ENCODE measurements around the gene CACNB4. TPM values are rescaled to one million over a fixed set of nuclear protein-coding genes. Genes with fewer than 3 reads are reported as not detected.
"Not testable (repeated sequence)": the region's sequence is repeated elsewhere in the genome, so short reads cannot be mapped to it uniquely, and the experiment has no call there.

Gene CACNB4
- total and polyA plus RNA-seq, 2 donors: 3.0 to 3.5 TPM

DNA sequence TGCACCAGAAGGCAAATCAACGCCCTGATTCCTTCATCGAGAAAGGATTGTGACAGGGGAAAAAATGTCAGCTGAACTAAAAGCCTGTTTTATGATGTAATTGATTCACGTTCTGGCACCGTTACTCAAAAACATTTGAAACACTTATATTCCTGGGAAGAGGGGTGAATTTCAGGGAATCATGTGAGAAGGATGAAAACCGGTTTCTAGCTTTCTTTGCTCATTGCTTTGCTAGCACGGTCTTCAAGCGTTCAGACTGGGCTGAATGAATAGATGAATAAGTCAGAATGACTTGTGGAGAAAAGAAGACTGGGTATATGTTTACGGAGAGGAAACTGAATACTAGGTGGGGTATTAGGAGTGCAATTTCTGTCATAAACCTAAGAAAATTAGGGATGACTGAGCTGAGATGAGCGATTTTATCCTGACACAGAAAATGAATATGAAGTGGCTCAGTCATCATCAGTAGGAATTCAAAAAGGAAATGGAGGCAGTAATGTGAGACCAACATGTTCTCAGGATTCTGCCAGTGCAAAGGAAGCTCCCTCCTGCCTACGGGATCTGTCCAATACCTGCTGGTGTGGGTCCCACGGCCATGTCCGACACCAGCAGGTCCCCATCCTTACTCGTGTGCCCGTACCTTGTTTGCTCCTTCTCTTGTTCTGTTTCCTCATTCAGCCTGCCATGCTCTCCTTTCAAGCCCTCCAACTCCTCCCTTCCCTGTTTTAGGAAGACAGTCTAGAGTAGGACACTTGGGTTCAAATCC lies 146.0 kb downstream of the CACNB4 start:
- Histone ChIP-seq H3K36me3 (ENCODE audit: control insufficient read depth in 2 of 2, insufficient read depth in 2 of 2, low read length in 1 of 2) (no peaks in the 10 kb centered on the region), H3K27ac (ENCODE audit: low read depth in 1 of 2, low read length in 1 of 2) (no peak overlapping the region), H3K27me3 (ENCODE audit: control insufficient read depth in 2 of 2, insufficient read depth in 1 of 2, low read length in 1 of 2) (no peaks in the 10 kb centered on the region), H3K4me3 (ENCODE audit: low read length in 2 of 2) (no peak overlapping the region), H3K9me3 (ENCODE audit: control insufficient read depth in 2 of 2, insufficient read depth in 1 of 2, low read length in 1 of 2) (no peaks in the 10 kb centered on the region), H3K4me1 (ENCODE audit: control insufficient read depth in 2 of 2, insufficient read depth in 2 of 2, low read length in 2 of 2) (no peaks in the 10 kb centered on the region)
- DNase-seq (ENCODE audit: low read depth in 6 of 9, low spot score in 9 of 9): no peak
- WGBS: 96% methylated on average over 14 of the region's 14 CpGs

DNA sequence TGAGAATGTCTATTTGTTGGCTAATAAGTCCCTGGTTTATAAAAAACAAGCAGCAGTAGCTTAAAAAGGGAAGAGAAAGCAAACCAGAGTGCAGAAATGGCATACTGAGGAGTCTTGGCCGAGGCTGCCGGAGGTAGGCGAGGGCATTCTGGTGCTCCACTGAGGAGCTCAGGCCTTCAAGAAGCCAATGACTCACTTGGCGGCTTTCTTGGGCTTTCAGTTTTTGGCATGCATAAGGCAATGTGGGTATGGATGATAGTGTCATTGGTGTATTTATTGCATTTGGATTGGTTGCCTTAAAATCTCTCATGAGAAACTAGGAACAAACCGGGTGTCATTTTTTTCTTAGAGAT lies 151.1 kb downstream of the CACNB4 start:
- Histone ChIP-seq H3K4me1 (ENCODE audit: control insufficient read depth in 2 of 2, insufficient read depth in 2 of 2, low read length in 2 of 2) (peaks cover 0 to 5% of the 10 kb centered on the region in 2 donors), H3K27me3 (ENCODE audit: control insufficient read depth in 2 of 2, insufficient read depth in 1 of 2, low read length in 1 of 2) (no peaks in the 10 kb centered on the region), H3K4me3 (ENCODE audit: low read length in 2 of 2) (no peak overlapping the region), H3K36me3 (ENCODE audit: control insufficient read depth in 2 of 2, insufficient read depth in 2 of 2, low read length in 1 of 2) (no peaks in the 10 kb centered on the region), H3K9me3 (ENCODE audit: control insufficient read depth in 2 of 2, insufficient read depth in 1 of 2, low read length in 1 of 2) (no peaks in the 10 kb centered on the region), H3K27ac (ENCODE audit: low read depth in 1 of 2, low read length in 1 of 2) (no peak overlapping the region)
- WGBS: 55% methylated on average over 5 of the region's 5 CpGs
- peak in 1 of 9 donors; percentile 4 for DNase-seq (ENCODE audit: low read depth in 6 of 9, low spot score in 9 of 9)

DNA sequence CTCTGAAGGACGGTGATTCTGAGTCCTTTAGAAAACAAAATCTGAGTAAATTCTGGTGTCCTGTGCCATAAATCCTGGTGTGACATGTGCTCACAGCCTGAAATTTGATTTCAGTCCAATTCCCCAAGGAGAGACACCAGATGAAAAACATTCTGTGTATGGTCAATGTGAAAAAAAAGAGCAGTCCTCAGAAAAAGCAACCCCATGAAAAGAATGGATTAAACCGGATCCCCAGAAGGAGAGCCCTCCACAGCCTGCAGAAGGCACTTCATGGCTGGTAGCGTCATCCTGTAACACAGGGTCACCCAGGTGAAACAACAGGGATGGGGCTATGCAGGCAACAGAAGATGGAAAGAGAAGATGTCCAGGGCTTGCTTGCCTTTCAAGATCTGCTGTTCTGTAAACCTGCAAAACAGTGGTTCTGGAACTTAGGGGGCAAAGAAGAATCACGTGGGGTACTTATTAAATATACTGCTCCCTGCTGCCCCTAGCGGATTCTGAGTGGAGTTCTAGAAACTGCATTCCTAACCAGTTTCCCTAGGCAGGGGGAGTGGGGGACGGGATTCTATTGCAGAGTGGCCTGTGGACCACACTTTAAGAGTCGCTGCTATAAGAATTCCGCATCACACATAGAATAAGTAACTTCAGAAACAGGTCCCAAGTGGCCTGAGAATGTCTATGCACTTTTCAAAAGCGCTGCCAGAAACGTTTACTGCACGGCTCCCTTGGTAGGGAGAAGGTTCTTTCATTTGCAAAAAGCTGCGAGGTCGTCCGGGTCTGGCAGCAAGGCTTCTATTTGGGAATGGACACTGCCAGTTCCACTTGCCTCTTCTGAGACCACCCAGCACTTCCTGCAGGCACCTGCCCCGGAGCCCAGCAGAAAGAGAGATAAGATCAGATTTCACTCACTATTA lies 151.7 kb downstream of the CACNB4 start:
- no peaks in the 10 kb centered on the region for H3K27me3 ChIP-seq (ENCODE audit: control insufficient read depth in 2 of 2, insufficient read depth in 1 of 2, low read length in 1 of 2)
- peaks cover 0 to 5% of the 10 kb centered on the region in 2 donors for H3K4me1 ChIP-seq (ENCODE audit: control insufficient read depth in 2 of 2, insufficient read depth in 2 of 2, low read length in 2 of 2)
- peak in 6 of 9 donors; percentile 6 to 59 (median 10) for DNase-seq (ENCODE audit: low read depth in 6 of 9, low spot score in 9 of 9)
- WGBS: 28% methylated on average over 15 of the region's 15 CpGs
- peak overlapping the region in 1 of 2 donors; percentile 8 for H3K27ac ChIP-seq (ENCODE audit: low read depth in 1 of 2, low read length in 1 of 2)
- H3K36me3 ChIP-seq (ENCODE audit: control insufficient read depth in 2 of 2, insufficient read depth in 2 of 2, low read length in 1 of 2): no peaks in the 10 kb centered on the region
- H3K4me3 ChIP-seq (ENCODE audit: low read length in 2 of 2): no peak overlapping the region
- H3K9me3 ChIP-seq (ENCODE audit: control insufficient read depth in 2 of 2, insufficient read depth in 1 of 2, low read length in 1 of 2): no peaks in the 10 kb centered on the region

DNA sequence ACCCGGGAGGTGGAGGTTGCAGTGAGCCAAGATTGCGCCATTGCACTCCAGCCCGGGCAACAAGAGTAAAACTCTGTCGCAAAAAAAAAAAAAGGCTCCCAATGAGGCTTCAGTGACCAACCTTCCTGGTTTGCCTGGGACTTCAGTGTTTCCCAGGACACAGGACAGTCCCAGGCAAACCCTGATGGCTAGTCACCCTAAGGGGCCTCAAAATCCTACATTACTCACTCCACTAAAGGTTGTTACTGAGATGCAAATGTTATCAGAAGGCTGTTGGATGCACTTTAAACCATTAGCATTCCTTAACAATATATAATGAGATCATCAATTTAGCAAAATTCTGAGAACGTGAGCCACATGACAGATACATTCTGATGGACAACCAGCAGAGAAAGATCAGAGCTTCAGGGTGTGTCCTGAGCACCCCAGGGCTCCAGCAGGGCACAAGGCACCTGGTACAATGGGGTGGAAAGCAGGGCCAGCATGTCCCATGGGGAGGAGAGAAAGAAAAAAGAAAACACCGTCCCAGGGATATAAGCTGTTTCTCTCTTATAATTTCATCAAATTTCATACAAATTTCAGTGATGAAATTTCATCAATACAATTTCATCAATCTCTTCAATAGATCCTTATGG lies 152.5 kb downstream of the CACNB4 start:
- no peaks in the 10 kb centered on the region for H3K36me3 ChIP-seq (ENCODE audit: control insufficient read depth in 2 of 2, insufficient read depth in 2 of 2, low read length in 1 of 2)
- peak overlapping the region in 1 of 2 donors; percentile 33 for H3K27ac ChIP-seq (ENCODE audit: low read depth in 1 of 2, low read length in 1 of 2)
- H3K4me3 ChIP-seq (ENCODE audit: low read length in 2 of 2): no peak overlapping the region
- DNase-seq (ENCODE audit: low read depth in 6 of 9, low spot score in 9 of 9): no peak
- no peaks in the 10 kb centered on the region for H3K9me3 ChIP-seq (ENCODE audit: control insufficient read depth in 2 of 2, insufficient read depth in 1 of 2, low read length in 1 of 2)
- H3K27me3 ChIP-seq (ENCODE audit: control insufficient read depth in 2 of 2, insufficient read depth in 1 of 2, low read length in 1 of 2): no peaks in the 10 kb centered on the region
- peaks cover 0 to 5% of the 10 kb centered on the region in 2 donors for H3K4me1 ChIP-seq (ENCODE audit: control insufficient read depth in 2 of 2, insufficient read depth in 2 of 2, low read length in 2 of 2)
- 80% methylated on average over 6 of the region's 6 CpGs for WGBS

DNA sequence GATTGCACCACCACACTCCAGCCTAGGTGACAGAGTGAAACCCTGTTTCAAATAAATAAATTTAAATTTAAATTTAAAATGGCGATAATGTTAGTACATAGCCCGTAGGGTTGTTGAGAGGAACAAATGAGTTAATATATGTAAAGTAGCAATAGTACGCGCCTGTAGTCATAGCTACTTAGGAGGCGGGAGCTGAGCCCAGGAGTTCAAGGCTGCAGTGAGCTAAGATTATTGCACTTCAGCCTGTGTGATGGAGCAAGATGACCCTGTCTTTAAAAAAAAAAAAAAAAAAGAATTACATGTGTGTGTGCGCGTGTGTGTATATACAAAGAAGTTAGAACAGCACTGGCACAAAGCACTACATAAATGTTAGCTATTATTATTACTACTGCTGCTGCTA lies 153.2 kb downstream of the CACNB4 start:
- no peak for DNase-seq (ENCODE audit: low read depth in 6 of 9, low spot score in 9 of 9)
- H3K27ac ChIP-seq (ENCODE audit: low read depth in 1 of 2, low read length in 1 of 2): no peak overlapping the region
- 98% methylated on average over 7 of the region's 7 CpGs for WGBS
- no peaks in the 10 kb centered on the region for H3K9me3 ChIP-seq (ENCODE audit: control insufficient read depth in 2 of 2, insufficient read depth in 1 of 2, low read length in 1 of 2)
- no peaks in the 10 kb centered on the region for H3K27me3 ChIP-seq (ENCODE audit: control insufficient read depth in 2 of 2, insufficient read depth in 1 of 2, low read length in 1 of 2)
- H3K36me3 ChIP-seq (ENCODE audit: control insufficient read depth in 2 of 2, insufficient read depth in 2 of 2, low read length in 1 of 2): no peaks in the 10 kb centered on the region
- H3K4me1 ChIP-seq (ENCODE audit: control insufficient read depth in 2 of 2, insufficient read depth in 2 of 2, low read length in 2 of 2): peaks cover 0 to 5% of the 10 kb centered on the region in 2 donors
- no peak overlapping the region for H3K4me3 ChIP-seq (ENCODE audit: low read length in 2 of 2)

DNA sequence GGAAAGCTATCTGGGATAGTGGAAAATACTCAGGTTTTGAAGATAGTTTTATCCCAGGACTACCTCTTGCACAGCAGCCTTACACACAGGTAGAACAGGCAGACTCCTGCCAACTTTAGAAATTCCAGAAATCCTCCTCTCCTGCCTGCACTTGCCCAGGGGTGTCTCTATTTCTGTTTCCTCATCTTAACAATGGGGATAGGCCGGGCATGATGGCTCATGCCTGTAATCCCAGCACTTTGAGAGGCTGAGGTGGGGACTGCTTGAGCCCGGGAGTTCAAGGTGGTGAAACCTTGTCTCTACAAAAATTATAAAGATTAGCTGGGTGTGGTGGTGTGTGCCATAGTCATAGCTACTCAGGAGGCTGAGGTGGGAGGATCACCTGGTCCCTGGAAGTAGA lies 153.7 kb downstream of the CACNB4 start:
- H3K27ac ChIP-seq (ENCODE audit: low read depth in 1 of 2, low read length in 1 of 2): no peak overlapping the region
- WGBS: 93% methylated on average over 2 of the region's 2 CpGs
- no peak overlapping the region for H3K4me3 ChIP-seq (ENCODE audit: low read length in 2 of 2)
- H3K4me1 ChIP-seq (ENCODE audit: control insufficient read depth in 2 of 2, insufficient read depth in 2 of 2, low read length in 2 of 2): peaks cover 0 to 5% of the 10 kb centered on the region in 2 donors
- H3K36me3 ChIP-seq (ENCODE audit: control insufficient read depth in 2 of 2, insufficient read depth in 2 of 2, low read length in 1 of 2): no peaks in the 10 kb centered on the region
- DNase-seq (ENCODE audit: low read depth in 6 of 9, low spot score in 9 of 9): peak in 1 of 9 donors; percentile 25
- H3K9me3 ChIP-seq (ENCODE audit: control insufficient read depth in 2 of 2, insufficient read depth in 1 of 2, low read length in 1 of 2): no peaks in the 10 kb centered on the region
- H3K27me3 ChIP-seq (ENCODE audit: control insufficient read depth in 2 of 2, insufficient read depth in 1 of 2, low read length in 1 of 2): no peaks in the 10 kb centered on the region

DNA sequence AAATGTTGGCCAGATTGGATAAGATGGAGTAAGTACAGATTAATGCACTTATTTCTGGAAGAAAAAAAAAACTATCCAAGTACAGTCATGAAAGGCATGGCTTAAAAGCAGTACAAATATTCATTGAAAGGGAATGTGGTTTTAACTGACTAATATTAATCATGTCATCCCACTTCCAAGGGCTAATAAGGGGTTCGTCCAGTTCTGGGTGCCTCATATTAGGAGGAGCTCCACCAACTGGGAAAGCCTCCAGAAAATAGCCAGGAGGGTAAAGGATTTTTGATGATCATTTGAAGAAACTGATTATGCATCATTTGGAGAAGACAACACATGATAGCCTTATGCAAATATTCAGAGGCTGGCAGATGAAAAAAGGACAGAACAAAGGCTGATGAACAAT lies 155.4 kb downstream of the CACNB4 start:
- DNase-seq (ENCODE audit: low read depth in 6 of 9, low spot score in 9 of 9): no peak

DNA sequence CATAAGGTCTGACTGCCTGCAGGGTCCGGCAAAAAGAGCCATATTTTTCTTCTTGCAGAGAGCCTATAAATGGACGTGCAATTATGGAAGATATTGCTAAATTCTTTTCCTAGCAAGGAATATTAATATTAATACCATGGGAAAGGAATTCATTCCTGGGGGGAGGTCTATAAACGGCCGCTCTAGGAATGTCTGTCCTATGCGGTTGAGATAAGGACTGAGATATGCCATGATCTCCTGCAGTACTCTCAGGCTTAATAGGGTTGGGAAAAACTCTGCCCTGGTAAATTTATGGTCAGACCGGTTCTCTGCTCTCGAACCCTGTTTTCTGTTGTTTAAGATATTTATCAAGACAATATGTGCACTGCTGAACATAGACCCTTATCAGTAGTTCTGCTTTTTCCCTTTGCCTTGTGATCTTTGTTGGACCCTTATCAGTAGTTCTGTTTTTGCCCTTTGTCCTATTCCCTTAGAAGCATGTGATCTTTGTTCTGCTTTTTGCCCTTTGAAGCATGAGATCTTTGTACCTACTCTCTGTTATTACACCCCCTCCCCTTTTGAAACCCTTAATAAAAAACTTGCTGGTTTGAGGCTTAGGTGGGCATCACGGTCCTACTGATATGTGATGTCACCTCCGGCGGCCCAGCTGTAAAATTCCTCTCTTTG lies 156.2 kb downstream of the CACNB4 start:
- not testable (repeated sequence) for H3K36me3 ChIP-seq (ENCODE audit: control insufficient read depth in 2 of 2, insufficient read depth in 2 of 2, low read length in 1 of 2); H3K4me3 ChIP-seq (ENCODE audit: low read length in 2 of 2); DNase-seq (ENCODE audit: low read depth in 6 of 9, low spot score in 9 of 9); H3K9me3 ChIP-seq (ENCODE audit: control insufficient read depth in 2 of 2, insufficient read depth in 1 of 2, low read length in 1 of 2); H3K27ac ChIP-seq (ENCODE audit: low read depth in 1 of 2, low read length in 1 of 2); H3K4me1 ChIP-seq (ENCODE audit: control insufficient read depth in 2 of 2, insufficient read depth in 2 of 2, low read length in 2 of 2); H3K27me3 ChIP-seq (ENCODE audit: control insufficient read depth in 2 of 2, insufficient read depth in 1 of 2, low read length in 1 of 2)
- WGBS: 96% methylated on average over 10 of the region's 10 CpGs

More for the DNA sequence above, 155.4 kb downstream of the CACNB4 start:
- Histone ChIP-seq H3K9me3 (ENCODE audit: control insufficient read depth in 2 of 2, insufficient read depth in 1 of 2, low read length in 1 of 2) (no peaks in the 10 kb centered on the region), H3K4me3 (ENCODE audit: low read length in 2 of 2) (no peak overlapping the region), H3K27ac (ENCODE audit: low read depth in 1 of 2, low read length in 1 of 2) (no peak overlapping the region), H3K36me3 (ENCODE audit: control insufficient read depth in 2 of 2, insufficient read depth in 2 of 2, low read length in 1 of 2) (no peaks in the 10 kb centered on the region), H3K4me1 (ENCODE audit: control insufficient read depth in 2 of 2, insufficient read depth in 2 of 2, low read length in 2 of 2) (peaks cover 0 to 5% of the 10 kb centered on the region in 2 donors), H3K27me3 (ENCODE audit: control insufficient read depth in 2 of 2, insufficient read depth in 1 of 2, low read length in 1 of 2) (no peaks in the 10 kb centered on the region)
- WGBS: 92% methylated on average over 1 of the region's 1 CpG

All from thymus (tissue), 11 donors.